Endothelial cell of umbilical vein (primary cell): ENCODE data around the gene PIWIL4. TPM values are rescaled to one million over a fixed set of nuclear protein-coding genes. Genes with fewer than 3 reads are reported as not detected.

Experiments
- BruUV-seq: library from RNA; stranded (reverse); fragments of 400-500 nt; replicated peaks from 2 replicates; lab custom pipeline; 2021; lab: Mats Ljungman, UMichigan
- CTCF ChIA-PET: fragments of 300-600, 350-600 bp; sonication (Branson Sonifier 250); formaldehyde crosslinking; loops from one replicate; lab custom pipeline; 2021; ENCODE audit warnings: antibody characterized with exemption, inconsistent platforms; lab: Charles Lee
- POLR2A ChIA-PET: fragments of 300-600, 350-600 bp; sonication (Branson Sonifier 250); formaldehyde crosslinking; loops from one replicate; lab custom pipeline; 2021; ENCODE audit warnings: antibody characterized with exemption, inconsistent platforms; lab: Charles Lee
- DNase-seq: peaks from one replicate; pipeline ENCODE4 v3.0.0-alpha.2; 2011; ENCODE audit warnings: low read depth, low spot score
- FAIRE-seq: peaks from 2 replicates; lab custom pipeline; 2011; peaks lifted over from hg19 to GRCh38; lab: Jason Lieb, UNC
- H2AFZ ChIP-seq: 2 replicates; pipeline ENCODE4 v1.6.0; 2012; ENCODE audit warnings: low read depth, low read length, control low read depth, inconsistent platforms
- H3K27ac ChIP-seq: 2 replicates; pipeline ENCODE4 v1.5.1; 2011; ENCODE audit warnings: low read depth, mild to moderate bottlenecking, control low read depth, low read length, moderate library complexity; ENCODE audit not compliant: insufficient read depth
- H3K27me3 ChIP-seq, 2 experiments: 2 replicates each; pipeline versions ENCODE4 v1.6.0 to v1.6.1; 2011; ENCODE audit warnings: low read length in 2 of 2, mixed read lengths in 1 of 2; ENCODE audit not compliant: control insufficient read depth in 2 of 2, insufficient read depth in 2 of 2
- H3K36me3 ChIP-seq, 2 experiments: 2 replicates in 1 of 2; 3 replicates in 1 of 2; pipeline ENCODE4 v1.5.1; 2011; ENCODE audit warnings: low read length in 2 of 2, mild to moderate bottlenecking in 1 of 2, moderate library complexity in 1 of 2; ENCODE audit not compliant: control insufficient read depth in 2 of 2, insufficient read depth in 2 of 2; ENCODE audit errors: extremely low read depth in 1 of 2
- H3K4me1 ChIP-seq: 3 replicates; pipeline ENCODE4 v1.5.1; 2011; ENCODE audit warnings: mild to moderate bottlenecking, low read length; ENCODE audit not compliant: control insufficient read depth, insufficient read depth; ENCODE audit errors: extremely low read depth
- H3K4me2 ChIP-seq: 2 replicates; pipeline ENCODE4 v1.6.1; 2011; ENCODE audit warnings: low read length, control low read depth, mixed read lengths; ENCODE audit not compliant: insufficient read depth
- H3K4me3 ChIP-seq, 3 experiments: fragments of 200-600 bp in 1 of 3; sonication (generic), shearing (Covaris generic) in 1 of 3; replicated peaks in 1 of 3; 2 replicates each; pipeline ENCODE4 v1.5.1; 2011 to 2016; ENCODE audit warnings: control low read depth in 3 of 3, low read length in 3 of 3, mild to moderate bottlenecking in 2 of 3, inconsistent platforms in 1 of 3, low read depth in 1 of 3, moderate library complexity in 1 of 3; ENCODE audit not compliant: insufficient read depth in 1 of 3
- H3K79me2 ChIP-seq: 2 replicates; pipeline ENCODE4 v1.6.0; 2012; ENCODE audit warnings: low read length, inconsistent platforms; ENCODE audit not compliant: control insufficient read depth, insufficient read depth
- H3K9ac ChIP-seq: replicated peaks from 2 replicates; pipeline ENCODE3; 2011; ENCODE audit warnings: low read length, control low read depth; ENCODE audit not compliant: insufficient read depth; ENCODE audit errors: extremely low read depth
- H3K9me1 ChIP-seq: replicated peaks from 3 replicates; pipeline ENCODE4 v1.6.0; 2011; ENCODE audit warnings: mild to moderate bottlenecking, low read length; ENCODE audit not compliant: control insufficient read depth, insufficient read depth; ENCODE audit errors: extremely low read depth
- H3K9me3 ChIP-seq: replicated peaks from 2 replicates; pipeline ENCODE4 v1.5.1; 2012; ENCODE audit warnings: low read length, inconsistent platforms; ENCODE audit not compliant: control insufficient read depth, insufficient read depth
- H4K20me1 ChIP-seq: replicated peaks from 2 replicates; pipeline ENCODE3; 2011; ENCODE audit warnings: mild to moderate bottlenecking, low read length; ENCODE audit not compliant: control insufficient read depth, insufficient read depth; ENCODE audit errors: extremely low read depth
- EZH2 ChIP-seq: IDR thresholded peaks from 2 replicates; pipeline ENCODE4 v1.6.1; 2012; ENCODE audit warnings: borderline replicate concordance, low read depth, mild to moderate bottlenecking, moderate library complexity, low read length, inconsistent platforms; ENCODE audit not compliant: severe bottlenecking
- FOS ChIP-seq: IDR thresholded peaks from 2 replicates; pipeline ENCODE4 v1.6.1; 2011; ENCODE audit warnings: mild to moderate bottlenecking, low read length, moderate library complexity, borderline replicate concordance; ENCODE audit not compliant: insufficient read depth
- GATA2 ChIP-seq: IDR thresholded peaks from 2 replicates; pipeline ENCODE4 v1.7.0; 2011; ENCODE audit warnings: low read depth, mild to moderate bottlenecking, moderate library complexity, mixed read lengths, low read length; ENCODE audit not compliant: insufficient read length, insufficient read depth
- JUN ChIP-seq: IDR thresholded peaks from 2 replicates; pipeline ENCODE4 v1.6.1; 2011; ENCODE audit warnings: borderline replicate concordance, low read depth; ENCODE audit not compliant: insufficient read length, insufficient read depth
- MAX ChIP-seq: IDR thresholded peaks from 2 replicates; pipeline ENCODE4 v1.6.1; 2011; ENCODE audit not compliant: insufficient read depth, insufficient read length
- MYC ChIP-seq: IDR thresholded peaks from one replicate; pipeline ENCODE4 v1.6.1; 2011; ENCODE audit warnings: mild to moderate bottlenecking, low read depth, low read length
- POLR2A ChIP-seq: IDR thresholded peaks from 2 replicates; pipeline ENCODE4 v1.6.1; 2012; ENCODE audit warnings: low read depth, mild to moderate bottlenecking, control low read depth, low read length
- POLR2AphosphoS5 ChIP-seq: IDR thresholded peaks from 2 replicates; pipeline ENCODE4 v1.6.1; 2012; ENCODE audit warnings: low read depth, mild to moderate bottlenecking, control low read depth, low read length, moderate library complexity; ENCODE audit not compliant: insufficient read depth
- dilution Hi-C: fragments of 300-500 bp; cut with MboI; formaldehyde crosslinking; loops from one replicate; pipeline ENCODE4 v1.15.0; 2019; ENCODE audit warnings: low sequenced_read_pairs; ENCODE audit not compliant: extremely low pct_ligation_motif_present
- intact Hi-C: fragments of 100-400 bp; cut with micrococcal nuclease; formaldehyde crosslinking; loops from one replicate; pipeline ENCODE4 v1.10.0; 2022
- polyA plus RNA-seq, 4 experiments: library from polyadenylated mRNA; depleted of rRNA in 3 of 4; stranded (reverse) in 3 of 4; unstranded in 1 of 4; fragments of >200 nt; gene quantifications; 2 replicates each; pipeline versions ENCODE4 v1.2.1 to v1.2.3, GENCODE V29; 2011 to 2012; ENCODE audit warnings: missing spikeins in 1 of 4
- total RNA-seq: library from RNA; stranded (reverse); gene quantifications from 2 replicates; pipeline ENCODE4 v1.2.3, GENCODE V29; 2021
- TF ChIP-seq, protein P1 (sequence below), 2 donors: IDR thresholded peaks; 1 replicate in 1 of 2; 2 replicates in 1 of 2; pipeline ENCODE4 v1.5.1; 2011; ENCODE audit warnings: low read length in 2 of 2, mild to moderate bottlenecking in 2 of 2, moderate library complexity in 2 of 2, control low read depth in 1 of 2, inconsistent platforms in 1 of 2, low read depth in 1 of 2; ENCODE audit not compliant: insufficient read depth in 1 of 2; ENCODE audit errors: extremely low read depth in 1 of 2

Gene PIWIL4
- total and polyA plus RNA-seq, 2 donors (not counting 3 experiments of a cell fraction or from before 2014, with no cell fraction given), result 0.55 to 0.64 TPM

- intact Hi-C loops (no loop called here), dilution Hi-C loops (no loop called here)
- DNase-seq (no peak), FAIRE-seq (peak; percentile 53)
- Histone ChIP-seq H3K79me2 (no peaks in the 10 kb centered on the region), H3K9ac (no peak overlapping the region), H2AFZ (no peak overlapping the region), H3K4me2 (no peak overlapping the region), H3K27ac (no peak overlapping the region), H3K9me1 (no peaks in the 10 kb centered on the region), H4K20me1 (no peaks in the 10 kb centered on the region), H3K4me3 (no peak overlapping the region), H3K9me3 (no peaks in the 10 kb centered on the region), H3K36me3 (no peaks in the 10 kb centered on the region), H3K27me3 (peaks cover 0 to 3% of the 10 kb centered on the region in 2 experiments), H3K4me1 (no peaks in the 10 kb centered on the region)
- ChIA-PET POLR2A (no interaction called here), CTCF (no interaction called here)
- TF ChIP-seq JUN (no peak), EZH2 (no peak), FOS (no peak), MAX (no peak), GATA2 (no peak), MYC (no peak), POLR2AphosphoS5 (no peak), POLR2A (no peak)
- TF ChIP-seq, protein P1, sequence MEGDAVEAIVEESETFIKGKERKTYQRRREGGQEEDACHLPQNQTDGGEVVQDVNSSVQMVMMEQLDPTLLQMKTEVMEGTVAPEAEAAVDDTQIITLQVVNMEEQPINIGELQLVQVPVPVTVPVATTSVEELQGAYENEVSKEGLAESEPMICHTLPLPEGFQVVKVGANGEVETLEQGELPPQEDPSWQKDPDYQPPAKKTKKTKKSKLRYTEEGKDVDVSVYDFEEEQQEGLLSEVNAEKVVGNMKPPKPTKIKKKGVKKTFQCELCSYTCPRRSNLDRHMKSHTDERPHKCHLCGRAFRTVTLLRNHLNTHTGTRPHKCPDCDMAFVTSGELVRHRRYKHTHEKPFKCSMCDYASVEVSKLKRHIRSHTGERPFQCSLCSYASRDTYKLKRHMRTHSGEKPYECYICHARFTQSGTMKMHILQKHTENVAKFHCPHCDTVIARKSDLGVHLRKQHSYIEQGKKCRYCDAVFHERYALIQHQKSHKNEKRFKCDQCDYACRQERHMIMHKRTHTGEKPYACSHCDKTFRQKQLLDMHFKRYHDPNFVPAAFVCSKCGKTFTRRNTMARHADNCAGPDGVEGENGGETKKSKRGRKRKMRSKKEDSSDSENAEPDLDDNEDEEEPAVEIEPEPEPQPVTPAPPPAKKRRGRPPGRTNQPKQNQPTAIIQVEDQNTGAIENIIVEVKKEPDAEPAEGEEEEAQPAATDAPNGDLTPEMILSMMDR (IDR thresholded peaks at IDR 0.05; ENCODE audit: extremely low read depth in 1 of 2, insufficient read depth in 1 of 2, low read depth in 1 of 2, low read length in 2 of 2), result no peak
- no TSS peak for BruUV-seq
Observed at GRCh38 chr11:94649964-94650623, 82.9 kb downstream of the PIWIL4 start.
